ENCODE results near the gene H2AZ1.

The H2AZ1 gene

GRCh38 chr4:99945718-99946355 is 4.2 kb downstream of the H2AZ1 start:
- DNase-seq, result no peak

GRCh38 chr4:99943904-99944437 is 6.1 kb downstream of the H2AZ1 start:
- DNase-seq, result no peak

- DNase-seq, result no peak
These were observed 11.8 kb downstream of the H2AZ1 start for GRCh38 chr4:99938243-99938753.

- no peak for DNase-seq
These were observed 15.2 kb downstream of the H2AZ1 start for GRCh38 chr4:99934891-99935290.

GRCh38 chr4:99927566-99927965 is 22.5 kb downstream of the H2AZ1 start:
- DNase-seq, result no peak

GRCh38 chr4:99921174-99921573 is 28.9 kb downstream of the H2AZ1 start:
- no peak for DNase-seq

GRCh38 chr4:99918656-99919055 is 31.4 kb downstream of the H2AZ1 start:
- no peak for DNase-seq

GRCh38 chr4:99917575-99917974 is 32.5 kb downstream of the H2AZ1 start:
- DNase-seq, result no peak

GRCh38 chr4:99915449-99915848 is 34.6 kb downstream of the H2AZ1 start:
- DNase-seq, result no peak

Data from right forelimb (tissue), 1 donor.